Measurements from ENCODE around the gene PCSK9. TPM values are rescaled to one million over a fixed set of nuclear protein-coding genes. Genes with fewer than 3 reads are reported as not detected.

The PCSK9 gene
- total and polyA plus RNA-seq, 11 donors, result 0.04 to 0.45 TPM; not detected in 9

GRCh38 chr1:55055084-55055882, 15.9 kb downstream of the PCSK9 start:
- H3K4me1 ChIP-seq, result peaks cover 0 to 15% (median 1%) of the 10 kb centered on the region in 12 donors
- intact Hi-C loops (cut with DNase I), result no loop called here
- no peaks in the 10 kb centered on the region for H3K36me3 ChIP-seq
- 80 to 86% (median 83%) methylated on average over 12 of the region's 12 CpGs for WGBS, 4 donors
- TF ChIP-seq CTCF (IDR thresholded peaks at IDR 0.05) (no peak), POLR2A (IDR thresholded peaks at IDR 0.05) (no peak)
- H3K27ac ChIP-seq, result no peak overlapping the region
- H3K27me3 ChIP-seq, result no peaks in the 10 kb centered on the region
- H3K4me3 ChIP-seq, result no peak overlapping the region
- DNase-seq (no peak), ATAC-seq (no peak)
- no peaks in the 10 kb centered on the region for H3K9me3 ChIP-seq

GRCh38 chr1:55055951-55056631, 16.7 kb downstream of the PCSK9 start:
- Histone ChIP-seq H3K4me3 (no peak overlapping the region), H3K9me3 (no peaks in the 10 kb centered on the region), H3K27ac (no peak overlapping the region), H3K4me1 (peaks cover 0 to 11% (median 0%) of the 10 kb centered on the region in 12 donors), H3K27me3 (no peaks in the 10 kb centered on the region), H3K36me3 (no peaks in the 10 kb centered on the region)
- TF ChIP-seq CTCF (IDR thresholded peaks at IDR 0.05) (no peak), POLR2A (IDR thresholded peaks at IDR 0.05) (no peak)
- ATAC-seq, result no peak
- 89 to 96% (median 91%) methylated on average over 34 to 42 of the region's 42 CpGs for WGBS, 4 donors
- DNase-seq, result no peak
- intact Hi-C loops (cut with DNase I), result no loop called here

GRCh38 chr1:55056632-55056992, 17.3 kb downstream of the PCSK9 start:
- 94 to 97% (median 96%) methylated on average over 20 of the region's 20 CpGs for WGBS, 4 donors
- Histone ChIP-seq H3K27ac (no peak overlapping the region), H3K36me3 (no peaks in the 10 kb centered on the region), H3K27me3 (no peaks in the 10 kb centered on the region), H3K9me3 (no peaks in the 10 kb centered on the region), H3K4me3 (no peak overlapping the region), H3K4me1 (peaks cover 0 to 11% (median 0%) of the 10 kb centered on the region in 12 donors)
- DNase-seq, result no peak
- intact Hi-C loops (cut with DNase I), result no loop called here
- no peak for ATAC-seq
- TF ChIP-seq CTCF (IDR thresholded peaks at IDR 0.05) (no peak), POLR2A (IDR thresholded peaks at IDR 0.05) (no peak)

GRCh38 chr1:55057270-55057955, 18.1 kb downstream of the PCSK9 start:
- WGBS, 4 donors, result 88 to 92% (median 91%) methylated on average over 9 to 15 of the region's 15 CpGs
- ATAC-seq, result no peak
- H3K27me3 ChIP-seq, result no peaks in the 10 kb centered on the region
- DNase-seq, result no peak
- no peak overlapping the region for H3K4me3 ChIP-seq
- no peaks in the 10 kb centered on the region for H3K9me3 ChIP-seq
- peaks cover 0 to 11% (median under 1%) of the 10 kb centered on the region in 12 donors for H3K4me1 ChIP-seq
- H3K27ac ChIP-seq, result no peak overlapping the region
- H3K36me3 ChIP-seq, result no peaks in the 10 kb centered on the region
- TF ChIP-seq CTCF (IDR thresholded peaks at IDR 0.05) (no peak), POLR2A (IDR thresholded peaks at IDR 0.05) (no peak)
- intact Hi-C loops (cut with DNase I), result no loop called here

All from heart left ventricle (tissue), 16 donors.